ENCODE data around the gene CCDC187. TPM values are rescaled to one million over a fixed set of nuclear protein-coding genes. Genes with fewer than 3 reads are reported as not detected.

Gene CCDC187
- total RNA-seq, 5 donors from 2014 or later (not counting 1 experiment from before 2014, with no cell fraction given), result 0.07 to 0.20 (median 0.09) TPM; not detected in 1

GRCh38 chr9:136282272-136282861, 21.5 kb downstream of the CCDC187 start:
- H3K9me3 Mint-ChIP-seq, result no peaks in the 10 kb centered on the region
- Histone ChIP-seq H3K36me3 (ENCODE audit: control insufficient read depth in 2 of 2, extremely low read depth in 1 of 2, insufficient read depth in 1 of 2, low read length in 1 of 2) (no peaks in the 10 kb centered on the region), H3K4me1 (ENCODE audit: control insufficient read depth in 1 of 2, extremely low read depth in 1 of 2, insufficient read depth in 2 of 2, low read length in 2 of 2) (peaks cover 0 to 17% of the 10 kb centered on the region in 2 experiments), H3K27me3 (replicated peaks in 1 of 2; ENCODE audit: control insufficient read depth in 2 of 2, extremely low read depth in 1 of 2, insufficient read depth in 2 of 2, low read length in 1 of 2) (peaks cover 0 to 66% of the 10 kb centered on the region in 2 experiments), H3K4me3 (ENCODE audit: control insufficient read depth in 1 of 2, extremely low read depth in 1 of 2, low read length in 1 of 2) (no peak overlapping the region), H3K9me3 (no peaks in the 10 kb centered on the region), H3K27ac (ENCODE audit: low read length) (no peak overlapping the region)
- H3K4me1 Mint-ChIP-seq, result peaks cover 2 to 8% (median 6%) of the 10 kb centered on the region in 3 donors
- DNase-seq (peak in 1 of 35 experiments; percentile 19), ATAC-seq (replicated peaks in 1 of 4) (no peak)
- H3K27me3 Mint-ChIP-seq, result peaks cover 5 to 13% of the 10 kb centered on the region in 2 donors
- H3K27ac Mint-ChIP-seq, result no peak overlapping the region
- WGBS (ENCODE audit: insufficient coverage), result 47% methylated on average over 5 of the region's 14 CpGs
- no peaks in the 10 kb centered on the region for H3K36me3 Mint-ChIP-seq
- H3K4me3 Mint-ChIP-seq, result no peak overlapping the region
- ChIA-PET POLR2A (no interaction called here), CTCF (no interaction called here)

DNA sequence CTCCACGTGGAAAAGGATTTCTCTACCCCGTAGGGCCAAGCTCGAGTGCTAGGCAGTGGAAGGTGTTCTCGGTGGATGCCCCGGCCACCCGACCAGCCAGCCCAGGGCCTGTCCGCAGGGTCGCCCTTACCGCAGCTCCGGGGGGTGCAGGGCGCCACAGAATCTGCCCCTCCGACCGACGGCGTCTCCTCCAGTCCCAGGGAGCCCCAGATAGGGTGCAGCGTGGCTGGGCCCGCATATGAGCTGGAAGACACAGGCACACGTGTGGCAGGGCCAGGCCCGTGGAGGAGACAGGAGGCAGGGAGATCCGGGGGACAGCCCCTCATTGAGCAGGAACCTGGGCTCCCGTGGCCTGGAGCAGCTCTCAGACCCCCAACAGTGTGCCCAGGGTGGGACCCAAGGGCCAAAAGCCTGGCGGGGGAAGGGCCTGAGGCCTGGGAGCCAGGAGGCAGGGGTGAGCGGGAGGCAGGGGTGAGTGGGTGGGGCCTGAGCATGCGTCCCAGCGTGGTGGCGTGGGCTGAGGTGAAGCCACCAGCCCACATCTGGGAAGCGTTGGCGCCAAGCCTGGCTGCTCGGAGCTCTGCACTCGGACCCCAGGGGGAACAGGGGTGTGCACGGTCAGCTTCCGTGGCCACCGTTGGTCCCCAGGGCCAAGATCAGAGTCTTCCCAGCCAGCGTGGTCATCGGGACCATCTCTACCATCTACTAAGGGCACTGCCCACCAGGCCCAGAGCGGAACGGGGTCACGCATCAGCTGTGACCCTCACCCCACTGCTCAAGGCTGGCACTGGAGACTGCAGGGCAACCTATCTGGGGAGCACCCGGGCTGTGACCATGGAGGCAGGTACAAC, 22.2 kb downstream of the CCDC187 start:
- H3K4me1 ChIP-seq (ENCODE audit: control insufficient read depth in 1 of 2, extremely low read depth in 1 of 2, insufficient read depth in 2 of 2, low read length in 2 of 2), result peaks cover 0 to 17% of the 10 kb centered on the region in 2 experiments

GRCh38 chr9:136280535-136281315, 23.2 kb downstream of the CCDC187 start:
- CTCF ChIA-PET, result no interaction called here

More for the DNA sequence above, 22.2 kb downstream of the CCDC187 start:
- peaks cover 5 to 13% of the 10 kb centered on the region in 2 donors for H3K27me3 Mint-ChIP-seq
- no peak overlapping the region for H3K4me3 ChIP-seq (ENCODE audit: control insufficient read depth in 1 of 2, extremely low read depth in 1 of 2, low read length in 1 of 2)
- no peak for ATAC-seq (replicated peaks in 1 of 4)
- no peak overlapping the region for H3K27ac ChIP-seq (ENCODE audit: low read length)
- H3K36me3 ChIP-seq (ENCODE audit: control insufficient read depth in 2 of 2, extremely low read depth in 1 of 2, insufficient read depth in 1 of 2, low read length in 1 of 2), result no peaks in the 10 kb centered on the region
- no peak for DNase-seq
- H3K9me3 Mint-ChIP-seq, result no peaks in the 10 kb centered on the region
- ChIA-PET CTCF (no interaction called here), POLR2A (no interaction called here)
- no peak overlapping the region for H3K27ac Mint-ChIP-seq
- 77% methylated on average over 38 of the region's 39 CpGs for WGBS (ENCODE audit: insufficient coverage)
- H3K27me3 ChIP-seq (replicated peaks in 1 of 2; ENCODE audit: control insufficient read depth in 2 of 2, extremely low read depth in 1 of 2, insufficient read depth in 2 of 2, low read length in 1 of 2), result peaks cover 0 to 66% of the 10 kb centered on the region in 2 experiments
- no peak overlapping the region for H3K4me3 Mint-ChIP-seq
- no peaks in the 10 kb centered on the region for H3K9me3 ChIP-seq
- no peaks in the 10 kb centered on the region for H3K36me3 Mint-ChIP-seq
- H3K4me1 Mint-ChIP-seq, result peaks cover 2 to 8% (median 6%) of the 10 kb centered on the region in 3 donors

DNA sequence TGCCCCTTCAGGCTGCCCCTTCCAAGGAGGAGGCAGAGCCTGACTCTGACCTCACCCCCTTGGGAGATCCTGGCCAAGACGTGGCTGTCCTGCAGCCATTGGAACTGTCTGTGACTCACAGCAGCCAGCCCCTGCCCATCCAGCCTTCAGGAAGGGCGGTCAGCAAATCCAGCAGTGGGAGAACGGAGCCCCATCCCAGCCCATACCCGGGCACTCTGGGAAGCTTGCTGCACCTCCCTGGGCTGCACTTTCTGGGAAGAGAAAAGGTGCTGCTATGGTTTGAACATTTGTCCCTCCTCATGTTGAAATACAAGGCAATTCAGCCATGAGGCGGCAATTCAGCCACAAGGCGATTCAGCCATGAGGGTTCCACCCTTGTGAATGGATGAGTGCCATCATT, 24.4 kb downstream of the CCDC187 start:
- H3K9me3 Mint-ChIP-seq, result no peaks in the 10 kb centered on the region
- H3K27ac Mint-ChIP-seq, result no peak overlapping the region
- DNase-seq (no peak), ATAC-seq (replicated peaks in 1 of 4) (no peak)
- H3K4me3 Mint-ChIP-seq, result no peak overlapping the region
- ChIA-PET POLR2A (no interaction called here), CTCF (no interaction called here)
- H3K36me3 ChIP-seq (ENCODE audit: control insufficient read depth in 2 of 2, extremely low read depth in 1 of 2, insufficient read depth in 1 of 2, low read length in 1 of 2), result no peaks in the 10 kb centered on the region
- no peak overlapping the region for H3K4me3 ChIP-seq (ENCODE audit: control insufficient read depth in 1 of 2, extremely low read depth in 1 of 2, low read length in 1 of 2)
- H3K27me3 Mint-ChIP-seq, result peaks cover 5 to 14% of the 10 kb centered on the region in 2 donors
- peaks cover 0 to 17% of the 10 kb centered on the region in 2 experiments for H3K4me1 ChIP-seq (ENCODE audit: control insufficient read depth in 1 of 2, extremely low read depth in 1 of 2, insufficient read depth in 2 of 2, low read length in 2 of 2)
- peaks cover 2 to 8% (median 6%) of the 10 kb centered on the region in 3 donors for H3K4me1 Mint-ChIP-seq
- H3K36me3 Mint-ChIP-seq, result no peaks in the 10 kb centered on the region
- H3K27ac ChIP-seq (ENCODE audit: low read length), result no peak overlapping the region
- H3K9me3 ChIP-seq, result no peaks in the 10 kb centered on the region
- peaks cover 0 to 72% of the 10 kb centered on the region in 2 experiments for H3K27me3 ChIP-seq (replicated peaks in 1 of 2; ENCODE audit: control insufficient read depth in 2 of 2, extremely low read depth in 1 of 2, insufficient read depth in 2 of 2, low read length in 1 of 2)
- 60% methylated on average over 1 of the region's 6 CpGs for WGBS (ENCODE audit: insufficient coverage)

More at GRCh38 chr9:136280535-136281315, 23.2 kb downstream of the CCDC187 start:
- H3K4me3 Mint-ChIP-seq, result no peak overlapping the region
- POLR2A ChIA-PET, result interaction anchor here in 1 of 2 donors (0.6 kb wide), 1 partner anchor 110 kb away, joined by 6 read pairs; no protein-coding TSS in a partner anchor
- H3K27ac Mint-ChIP-seq, result no peak overlapping the region
- Histone ChIP-seq H3K27ac (ENCODE audit: low read length) (no peak overlapping the region), H3K36me3 (ENCODE audit: control insufficient read depth in 2 of 2, extremely low read depth in 1 of 2, insufficient read depth in 1 of 2, low read length in 1 of 2) (no peaks in the 10 kb centered on the region), H3K4me1 (ENCODE audit: control insufficient read depth in 1 of 2, extremely low read depth in 1 of 2, insufficient read depth in 2 of 2, low read length in 2 of 2) (peaks cover 0 to 17% of the 10 kb centered on the region in 2 experiments), H3K4me3 (ENCODE audit: control insufficient read depth in 1 of 2, extremely low read depth in 1 of 2, low read length in 1 of 2) (no peak overlapping the region), H3K27me3 (replicated peaks in 1 of 2; ENCODE audit: control insufficient read depth in 2 of 2, extremely low read depth in 1 of 2, insufficient read depth in 2 of 2, low read length in 1 of 2) (peaks cover 0 to 68% of the 10 kb centered on the region in 2 experiments), H3K9me3 (no peaks in the 10 kb centered on the region)
- H3K36me3 Mint-ChIP-seq, result no peaks in the 10 kb centered on the region
- no peak for ATAC-seq (replicated peaks in 1 of 4)
- peaks cover 5 to 11% of the 10 kb centered on the region in 2 donors for H3K27me3 Mint-ChIP-seq
- 75% methylated on average over 11 of the region's 16 CpGs for WGBS (ENCODE audit: insufficient coverage)
- no peak for DNase-seq
- no peaks in the 10 kb centered on the region for H3K9me3 Mint-ChIP-seq
- H3K4me1 Mint-ChIP-seq, result peaks cover 2 to 8% (median 6%) of the 10 kb centered on the region in 3 donors

DNA sequence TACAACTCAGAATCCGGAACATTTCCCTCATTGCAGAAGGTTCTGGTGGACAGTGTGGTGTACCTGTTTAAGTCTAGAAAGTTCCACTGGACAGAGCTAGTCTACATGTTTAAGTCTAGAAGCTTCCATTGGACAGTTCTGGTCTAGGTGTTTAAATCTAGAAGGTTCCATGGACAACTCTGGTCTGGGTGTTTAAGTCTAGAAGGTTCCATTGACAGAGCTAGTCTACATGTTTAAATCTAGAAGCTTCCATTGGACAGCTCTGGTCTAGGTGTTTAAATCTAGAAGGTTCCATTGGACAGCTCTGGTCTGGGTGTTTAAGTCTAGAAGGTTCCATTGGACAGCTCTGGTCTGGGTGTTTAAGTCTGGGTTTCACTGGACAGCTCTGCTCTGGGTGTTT, 25.0 kb downstream of the CCDC187 start:
- H3K27me3 Mint-ChIP-seq, result peaks cover 4 to 14% of the 10 kb centered on the region in 2 donors
- no peak for ATAC-seq (replicated peaks in 1 of 4)
- no peak overlapping the region for H3K27ac ChIP-seq (ENCODE audit: low read length)
- H3K9me3 Mint-ChIP-seq, result no peaks in the 10 kb centered on the region
- 75% methylated on average over 1 of the region's 1 CpG for WGBS (ENCODE audit: insufficient coverage)
- no peak overlapping the region for H3K4me3 ChIP-seq (ENCODE audit: control insufficient read depth in 1 of 2, extremely low read depth in 1 of 2, low read length in 1 of 2)
- H3K4me1 Mint-ChIP-seq, result peaks cover 2 to 8% (median 5%) of the 10 kb centered on the region in 3 donors
- H3K27ac Mint-ChIP-seq, result no peak overlapping the region
- CTCF ChIA-PET, result no interaction called here
- H3K27me3 ChIP-seq (replicated peaks in 1 of 2; ENCODE audit: control insufficient read depth in 2 of 2, extremely low read depth in 1 of 2, insufficient read depth in 2 of 2, low read length in 1 of 2), result peaks cover 0 to 67% of the 10 kb centered on the region in 2 experiments
- POLR2A ChIA-PET, result no interaction called here
- no peaks in the 10 kb centered on the region for H3K9me3 ChIP-seq
- no peaks in the 10 kb centered on the region for H3K36me3 ChIP-seq (ENCODE audit: control insufficient read depth in 2 of 2, extremely low read depth in 1 of 2, insufficient read depth in 1 of 2, low read length in 1 of 2)
- peaks cover 0 to 17% of the 10 kb centered on the region in 2 experiments for H3K4me1 ChIP-seq (ENCODE audit: control insufficient read depth in 1 of 2, extremely low read depth in 1 of 2, insufficient read depth in 2 of 2, low read length in 2 of 2)
- no peak overlapping the region for H3K4me3 Mint-ChIP-seq
- DNase-seq, result no peak
- no peaks in the 10 kb centered on the region for H3K36me3 Mint-ChIP-seq

GRCh38 chr9:136278221-136278620, 25.7 kb downstream of the CCDC187 start:
- Histone ChIP-seq H3K36me3 (ENCODE audit: control insufficient read depth in 2 of 2, extremely low read depth in 1 of 2, insufficient read depth in 1 of 2, low read length in 1 of 2) (no peaks in the 10 kb centered on the region), H3K27ac (ENCODE audit: low read length) (no peak overlapping the region), H3K27me3 (replicated peaks in 1 of 2; ENCODE audit: control insufficient read depth in 2 of 2, extremely low read depth in 1 of 2, insufficient read depth in 2 of 2, low read length in 1 of 2) (peaks cover 0 to 61% of the 10 kb centered on the region in 2 experiments), H3K4me3 (ENCODE audit: control insufficient read depth in 1 of 2, extremely low read depth in 1 of 2, low read length in 1 of 2) (no peak overlapping the region), H3K9me3 (no peaks in the 10 kb centered on the region), H3K4me1 (ENCODE audit: control insufficient read depth in 1 of 2, extremely low read depth in 1 of 2, insufficient read depth in 2 of 2, low read length in 2 of 2) (peaks cover 0 to 10% of the 10 kb centered on the region in 2 experiments)
- ChIA-PET CTCF (no interaction called here), POLR2A (no interaction called here)
- Mint-ChIP-seq H3K4me1 (peaks cover 0 to 3% (median 0%) of the 10 kb centered on the region in 3 donors), H3K9me3 (no peaks in the 10 kb centered on the region), H3K27ac (no peak overlapping the region), H3K4me3 (no peak overlapping the region), H3K27me3 (peaks cover 0 to 10% of the 10 kb centered on the region in 2 donors), H3K36me3 (no peaks in the 10 kb centered on the region)
- WGBS (ENCODE audit: insufficient coverage), result 89% methylated on average over 4 of the region's 9 CpGs
- DNase-seq, result no peak
- no peak for ATAC-seq (replicated peaks in 1 of 4)

Measured in T-cell (primary cell).